ENCODE results near the gene IQCB1.

- no peak for TF ChIP-seq EP300 (IDR thresholded peaks at IDR 0.05)
- TF ChIP-seq POLR2A (IDR thresholded peaks at IDR 0.05): no peak
Measured at GRCh38 chr3:121758727-121759450, 76.0 kb downstream of the IQCB1 start.
